Fibroblast of skin of right quadriceps (primary cell): ENCODE data around the gene ABCF1.

Experiments used
- DNase-seq: peaks from one replicate; pipeline ENCODE4 v3.0.0-alpha.2; 2013

ABCF1 gene

DNA sequence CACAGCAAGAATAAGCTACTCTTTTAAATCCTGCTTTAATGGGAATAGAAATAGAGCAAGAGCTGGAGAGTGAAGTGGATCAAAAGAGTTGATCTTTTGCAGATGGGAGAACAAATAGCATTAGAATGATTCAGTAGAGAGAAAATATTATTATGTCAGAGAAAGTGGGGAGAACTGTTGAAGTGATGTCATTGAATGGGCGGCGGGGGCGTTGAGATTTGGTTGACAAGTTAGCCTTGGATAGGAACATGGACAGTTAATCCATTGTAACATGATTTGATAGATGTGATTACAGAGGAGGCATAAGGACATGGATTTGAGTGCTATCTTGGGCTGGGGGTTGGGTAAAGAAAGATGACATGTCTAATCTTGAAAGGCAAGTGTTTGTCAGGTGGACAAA, 64.6 kb downstream of the ABCF1 start:
- no peak for DNase-seq

DNA sequence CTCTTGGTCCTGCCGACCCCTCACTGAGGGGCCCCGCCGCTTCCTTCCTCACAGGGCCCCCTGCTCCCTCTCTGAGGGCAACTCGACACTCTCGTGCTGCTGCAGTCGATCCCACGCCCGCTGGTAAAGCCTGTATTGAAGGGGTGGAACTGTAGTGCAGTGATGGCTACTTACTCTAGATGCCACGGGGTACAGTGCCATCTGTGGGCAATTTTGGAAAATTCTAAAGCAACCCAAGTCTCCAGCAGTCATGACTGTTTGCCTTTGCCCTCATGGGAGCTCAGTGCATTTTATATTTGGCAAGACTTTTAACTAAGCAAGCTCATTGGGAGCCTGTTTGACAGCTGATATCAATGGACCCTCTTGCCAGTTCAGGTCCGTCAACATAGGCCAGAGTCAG, 69.2 kb downstream of the ABCF1 start:
- no peak for DNase-seq

DNA sequence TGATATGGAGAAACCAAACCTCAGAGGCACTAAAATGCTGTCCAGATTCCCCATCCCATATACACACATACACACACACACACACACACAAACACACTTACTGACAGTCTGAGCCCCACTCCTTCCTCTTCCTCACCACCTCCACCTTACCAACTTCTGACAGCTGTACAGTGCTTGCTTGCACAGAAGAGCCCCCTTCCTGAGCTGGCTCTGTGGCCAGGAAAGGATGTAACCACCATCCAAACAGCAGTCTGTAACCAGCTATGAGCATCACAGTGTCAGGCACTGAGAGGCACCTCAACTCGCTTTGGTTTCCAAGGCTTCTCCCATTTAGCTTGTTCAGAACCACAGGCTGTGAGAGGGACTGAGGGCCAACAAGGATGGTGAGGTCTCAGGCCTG, 69.8 kb downstream of the ABCF1 start:
- no peak for DNase-seq
